Gastrocnemius medialis (tissue), 4 donors: ENCODE measurements around the gene RPS15A.

ENCODE experiments used
- POLR2A ChIP-seq, 2 donors: fragments of 450-650 bp; IDR thresholded peaks; one replicate each; pipeline ENCODE4 v1.6.1; 2017; ENCODE audit warnings: antibody characterized with exemption in 2 of 2, mild to moderate bottlenecking in 2 of 2, moderate library complexity in 2 of 2
- TF ChIP-seq, protein P1 (sequence below), 5 experiments: fragments of 450-650 bp in 3 of 5; fragments of 200-600 bp in 2 of 5; sonication (generic) in 2 of 5; IDR thresholded peaks in 4 of 5; conservative IDR thresholded peaks in 1 of 5; 1 replicate in 4 of 5; 2 replicates in 1 of 5; pipeline ENCODE4 v1.5.1; 2016 to 2019; ENCODE audit warnings: antibody characterized with exemption in 5 of 5, mild to moderate bottlenecking in 3 of 5, moderate library complexity in 3 of 5

DNA sequence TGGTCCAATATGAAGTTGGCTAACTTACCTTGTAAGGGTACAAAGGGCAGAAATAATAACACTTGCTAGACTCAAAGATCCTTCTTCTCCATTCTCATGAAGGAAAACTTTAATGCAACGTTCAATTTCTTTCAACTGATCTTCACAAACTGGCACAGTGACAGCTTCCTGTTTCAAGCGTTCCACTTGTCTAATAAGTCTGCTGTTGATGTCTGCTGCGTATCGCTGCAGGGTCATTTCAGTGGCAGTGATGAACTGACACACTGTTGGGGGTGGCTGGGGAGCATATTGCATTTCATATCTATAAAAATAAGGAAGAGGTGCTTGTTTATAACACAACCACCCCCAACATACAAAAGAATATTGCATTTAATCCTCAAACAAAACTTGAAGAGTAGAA is 44.7 kb upstream of the RPS15A start:
- TF ChIP-seq, protein P1, sequence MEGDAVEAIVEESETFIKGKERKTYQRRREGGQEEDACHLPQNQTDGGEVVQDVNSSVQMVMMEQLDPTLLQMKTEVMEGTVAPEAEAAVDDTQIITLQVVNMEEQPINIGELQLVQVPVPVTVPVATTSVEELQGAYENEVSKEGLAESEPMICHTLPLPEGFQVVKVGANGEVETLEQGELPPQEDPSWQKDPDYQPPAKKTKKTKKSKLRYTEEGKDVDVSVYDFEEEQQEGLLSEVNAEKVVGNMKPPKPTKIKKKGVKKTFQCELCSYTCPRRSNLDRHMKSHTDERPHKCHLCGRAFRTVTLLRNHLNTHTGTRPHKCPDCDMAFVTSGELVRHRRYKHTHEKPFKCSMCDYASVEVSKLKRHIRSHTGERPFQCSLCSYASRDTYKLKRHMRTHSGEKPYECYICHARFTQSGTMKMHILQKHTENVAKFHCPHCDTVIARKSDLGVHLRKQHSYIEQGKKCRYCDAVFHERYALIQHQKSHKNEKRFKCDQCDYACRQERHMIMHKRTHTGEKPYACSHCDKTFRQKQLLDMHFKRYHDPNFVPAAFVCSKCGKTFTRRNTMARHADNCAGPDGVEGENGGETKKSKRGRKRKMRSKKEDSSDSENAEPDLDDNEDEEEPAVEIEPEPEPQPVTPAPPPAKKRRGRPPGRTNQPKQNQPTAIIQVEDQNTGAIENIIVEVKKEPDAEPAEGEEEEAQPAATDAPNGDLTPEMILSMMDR (IDR thresholded peaks at IDR 0.05 in 4 of 5, conservative IDR thresholded peaks at IDR 0.05 in 1 of 5) = no peak
- no peak for TF ChIP-seq POLR2A (IDR thresholded peaks at IDR 0.05)
